PC-9 (cell line): ENCODE measurements around the gene SUN3.

ENCODE experiments used
- EZH2 ChIP-seq: fragments of 200-600 bp; sonication (generic); IDR thresholded peaks from 2 replicates; pipeline ENCODE4 v1.8.0; 2017; ENCODE audit warnings: antibody characterized with exemption, low read depth
- TF ChIP-seq, protein P1 (sequence below): fragments of 200-600 bp; sonication (generic); conservative IDR thresholded peaks from 2 replicates; pipeline ENCODE4 v1.6.1; 2017; ENCODE audit warnings: mixed run types, antibody characterized with exemption, mild to moderate bottlenecking, moderate library complexity

- TF ChIP-seq, protein P1, sequence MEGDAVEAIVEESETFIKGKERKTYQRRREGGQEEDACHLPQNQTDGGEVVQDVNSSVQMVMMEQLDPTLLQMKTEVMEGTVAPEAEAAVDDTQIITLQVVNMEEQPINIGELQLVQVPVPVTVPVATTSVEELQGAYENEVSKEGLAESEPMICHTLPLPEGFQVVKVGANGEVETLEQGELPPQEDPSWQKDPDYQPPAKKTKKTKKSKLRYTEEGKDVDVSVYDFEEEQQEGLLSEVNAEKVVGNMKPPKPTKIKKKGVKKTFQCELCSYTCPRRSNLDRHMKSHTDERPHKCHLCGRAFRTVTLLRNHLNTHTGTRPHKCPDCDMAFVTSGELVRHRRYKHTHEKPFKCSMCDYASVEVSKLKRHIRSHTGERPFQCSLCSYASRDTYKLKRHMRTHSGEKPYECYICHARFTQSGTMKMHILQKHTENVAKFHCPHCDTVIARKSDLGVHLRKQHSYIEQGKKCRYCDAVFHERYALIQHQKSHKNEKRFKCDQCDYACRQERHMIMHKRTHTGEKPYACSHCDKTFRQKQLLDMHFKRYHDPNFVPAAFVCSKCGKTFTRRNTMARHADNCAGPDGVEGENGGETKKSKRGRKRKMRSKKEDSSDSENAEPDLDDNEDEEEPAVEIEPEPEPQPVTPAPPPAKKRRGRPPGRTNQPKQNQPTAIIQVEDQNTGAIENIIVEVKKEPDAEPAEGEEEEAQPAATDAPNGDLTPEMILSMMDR = no peak
- no peak for TF ChIP-seq EZH2
These were observed 55.2 kb downstream of the SUN3 start for GRCh38 chr7:47973739-47974138.
